ENCODE results near the gene AP1G2.

DNA sequence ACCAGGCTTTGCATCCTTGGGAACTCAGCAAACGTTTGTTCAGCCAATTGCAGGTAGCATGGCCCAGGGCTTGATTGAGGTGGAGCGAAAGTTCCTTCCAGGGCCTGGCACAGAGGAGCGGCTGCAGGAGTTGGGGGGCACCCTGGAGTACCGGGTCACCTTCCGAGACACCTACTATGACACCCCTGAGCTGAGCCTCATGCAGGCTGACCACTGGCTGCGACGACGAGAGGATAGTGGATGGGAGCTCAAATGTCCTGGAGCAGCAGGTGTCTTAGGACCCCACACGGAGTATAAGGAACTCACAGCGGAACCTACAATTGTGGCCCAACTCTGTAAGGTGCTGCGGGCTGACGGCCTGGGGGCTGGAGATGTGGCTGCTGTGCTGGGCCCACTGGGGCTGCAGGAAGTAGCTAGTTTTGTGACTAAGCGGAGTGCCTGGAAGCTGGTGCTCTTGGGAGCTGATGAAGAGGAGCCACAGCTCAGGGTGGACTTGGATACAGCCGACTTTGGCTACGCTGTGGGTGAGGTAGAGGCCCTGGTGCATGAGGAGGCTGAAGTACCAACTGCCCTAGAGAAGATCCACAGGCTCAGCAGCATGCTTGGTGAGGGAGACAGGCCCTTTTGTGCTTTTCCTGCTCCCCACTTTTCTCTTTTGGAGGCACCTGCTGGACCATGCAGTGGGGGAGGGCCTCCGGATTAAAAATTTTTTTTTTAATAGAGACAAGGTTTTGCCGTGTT, 10.7 kb downstream of the AP1G2 start:
- TF ChIP-seq, protein P1, sequence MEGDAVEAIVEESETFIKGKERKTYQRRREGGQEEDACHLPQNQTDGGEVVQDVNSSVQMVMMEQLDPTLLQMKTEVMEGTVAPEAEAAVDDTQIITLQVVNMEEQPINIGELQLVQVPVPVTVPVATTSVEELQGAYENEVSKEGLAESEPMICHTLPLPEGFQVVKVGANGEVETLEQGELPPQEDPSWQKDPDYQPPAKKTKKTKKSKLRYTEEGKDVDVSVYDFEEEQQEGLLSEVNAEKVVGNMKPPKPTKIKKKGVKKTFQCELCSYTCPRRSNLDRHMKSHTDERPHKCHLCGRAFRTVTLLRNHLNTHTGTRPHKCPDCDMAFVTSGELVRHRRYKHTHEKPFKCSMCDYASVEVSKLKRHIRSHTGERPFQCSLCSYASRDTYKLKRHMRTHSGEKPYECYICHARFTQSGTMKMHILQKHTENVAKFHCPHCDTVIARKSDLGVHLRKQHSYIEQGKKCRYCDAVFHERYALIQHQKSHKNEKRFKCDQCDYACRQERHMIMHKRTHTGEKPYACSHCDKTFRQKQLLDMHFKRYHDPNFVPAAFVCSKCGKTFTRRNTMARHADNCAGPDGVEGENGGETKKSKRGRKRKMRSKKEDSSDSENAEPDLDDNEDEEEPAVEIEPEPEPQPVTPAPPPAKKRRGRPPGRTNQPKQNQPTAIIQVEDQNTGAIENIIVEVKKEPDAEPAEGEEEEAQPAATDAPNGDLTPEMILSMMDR (IDR thresholded peaks at IDR 0.05), result no peak
- TF ChIP-seq POLR2AphosphoS5 (IDR thresholded peaks at IDR 0.05) (no peak), EP300 (IDR thresholded peaks at IDR 0.05) (no peak)

Data from upper lobe of left lung (tissue), 4 donors.